Measurements from ENCODE around the gene CREB5.

CREB5 gene

GRCh38 chr7:28517206-28517605, 104.9 kb downstream of the CREB5 start:
- FAIRE-seq = no peak

- FAIRE-seq = no peak
Observed at GRCh38 chr7:28517606-28518005, 105.3 kb downstream of the CREB5 start.

- FAIRE-seq = no peak
Observed at GRCh38 chr7:28520074-28521015, 108.0 kb downstream of the CREB5 start.

DNA sequence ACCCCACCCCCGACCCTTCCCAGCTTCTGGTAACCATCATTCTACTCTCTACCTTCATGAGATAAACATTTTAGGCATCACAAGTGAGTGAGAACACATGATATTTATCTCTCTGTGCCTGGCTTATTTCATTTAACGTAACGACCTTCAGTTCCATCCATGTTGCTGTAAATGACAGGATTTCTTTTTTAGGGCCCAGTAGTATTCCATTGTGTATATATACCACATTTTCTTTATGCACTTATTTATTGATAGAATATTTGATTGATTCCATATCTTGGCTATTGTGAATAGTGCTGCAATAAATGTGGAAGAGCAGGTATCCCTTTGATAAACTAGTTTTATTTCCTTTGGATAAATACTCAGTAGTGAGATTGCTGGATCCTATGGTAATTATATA, 112.7 kb downstream of the CREB5 start:
- FAIRE-seq = no peak

DNA sequence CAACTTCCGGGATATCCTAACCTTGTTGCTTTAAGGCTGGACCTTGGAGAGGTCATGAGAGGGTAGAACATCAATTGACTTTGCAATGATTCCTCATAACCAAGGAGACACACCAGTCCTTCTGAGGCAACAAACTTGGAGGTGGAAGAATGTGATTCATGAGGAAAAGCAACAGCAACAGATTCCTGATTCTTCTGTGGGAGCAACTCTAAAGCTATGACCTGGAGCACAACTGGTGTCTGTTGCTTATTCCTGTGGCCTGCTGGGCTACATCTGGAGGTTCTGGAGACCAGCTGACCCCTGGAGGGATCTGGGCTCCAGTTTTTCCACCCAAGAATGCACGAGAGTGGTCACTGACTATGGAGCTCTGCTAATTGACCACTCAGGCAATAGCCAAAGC, 116.6 kb downstream of the CREB5 start:
- FAIRE-seq = no peak

DNA sequence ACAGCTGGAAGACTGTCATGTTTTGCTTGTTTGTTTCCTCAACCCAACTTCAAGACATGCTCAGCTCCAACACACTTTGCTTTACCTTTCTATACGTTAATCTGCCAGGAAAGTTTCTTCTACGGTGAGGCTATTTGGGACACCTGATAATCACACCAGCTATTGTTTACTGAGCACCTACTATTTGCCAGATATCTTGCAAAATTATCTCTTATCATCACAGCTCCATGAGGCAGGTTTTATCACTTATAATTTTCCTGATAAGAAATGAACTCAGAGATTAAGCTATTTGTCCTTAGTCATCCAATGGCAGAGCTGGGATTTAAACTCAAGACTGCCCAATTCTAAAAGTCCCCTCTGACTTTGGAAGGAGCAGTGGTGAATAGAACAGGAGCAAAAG, 117.4 kb downstream of the CREB5 start:
- FAIRE-seq = no peak

- FAIRE-seq = no peak
Observed at GRCh38 chr7:28530175-28530802, 118.0 kb downstream of the CREB5 start.

- FAIRE-seq = no peak
Observed at GRCh38 chr7:28530803-28531175, 118.5 kb downstream of the CREB5 start.

DNA sequence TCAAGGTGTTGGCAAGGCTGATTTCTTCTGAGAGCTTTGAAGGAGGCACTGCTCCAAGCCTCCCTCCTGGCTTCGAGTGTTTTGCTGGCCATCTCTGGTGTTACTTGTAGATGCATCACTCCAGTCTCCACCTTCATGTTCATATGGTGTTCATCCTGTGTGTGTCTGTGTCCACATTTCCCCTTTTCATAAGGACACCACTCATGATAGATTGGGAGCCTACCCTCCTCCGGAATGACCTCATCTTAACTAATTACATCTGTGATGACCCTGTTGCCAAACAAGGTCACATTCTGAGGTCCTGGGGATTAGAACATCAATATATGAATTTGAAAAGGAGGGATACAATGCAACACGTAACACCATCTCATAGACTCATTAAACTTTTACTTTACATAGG, 119.0 kb downstream of the CREB5 start:
- no peak for FAIRE-seq

GRCh38 chr7:28532181-28532580, 119.9 kb downstream of the CREB5 start:
- FAIRE-seq = no peak

GRCh38 chr7:28533267-28533666, 120.9 kb downstream of the CREB5 start:
- no peak for FAIRE-seq

DNA sequence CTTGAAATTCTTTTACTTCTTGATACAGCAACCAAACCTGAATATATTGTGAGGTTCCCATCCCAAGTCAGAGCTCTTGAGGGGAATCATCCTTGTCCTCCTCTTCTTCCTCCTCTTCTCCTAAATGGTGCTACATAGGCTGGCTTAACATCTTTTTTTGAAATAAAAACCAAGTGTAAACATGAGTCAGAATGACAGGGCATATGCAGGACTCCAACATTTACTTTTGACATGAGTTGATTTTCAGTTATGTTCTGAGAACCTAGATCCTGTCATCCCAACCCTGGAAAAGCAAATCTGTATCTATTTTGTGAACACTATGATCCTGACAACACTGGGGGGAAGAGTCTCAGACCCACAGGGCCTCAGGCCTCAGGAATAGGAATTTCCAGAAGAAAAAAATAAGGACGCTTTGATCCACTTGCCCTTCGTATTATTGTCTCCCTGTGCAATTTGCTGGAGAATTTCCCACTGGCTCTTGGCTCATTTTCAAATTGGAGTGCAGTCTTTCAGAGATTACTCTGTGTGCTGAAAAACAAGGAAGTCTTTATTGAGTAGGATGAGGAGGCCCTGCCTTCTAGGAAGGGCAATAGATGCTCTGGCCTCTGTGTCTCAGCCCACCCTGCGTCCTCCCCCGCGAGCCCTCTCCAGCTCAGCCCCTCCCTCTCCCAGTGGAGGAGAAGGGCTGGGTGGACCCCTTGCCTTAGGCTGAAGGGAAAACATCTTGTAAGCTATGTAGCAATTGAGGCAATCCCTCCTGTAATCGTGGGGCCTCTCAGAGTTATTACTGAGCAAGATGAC, 121.6 kb downstream of the CREB5 start:
- FAIRE-seq = no peak

- FAIRE-seq = no peak
Observed at GRCh38 chr7:28536259-28536658, 123.9 kb downstream of the CREB5 start.

DNA sequence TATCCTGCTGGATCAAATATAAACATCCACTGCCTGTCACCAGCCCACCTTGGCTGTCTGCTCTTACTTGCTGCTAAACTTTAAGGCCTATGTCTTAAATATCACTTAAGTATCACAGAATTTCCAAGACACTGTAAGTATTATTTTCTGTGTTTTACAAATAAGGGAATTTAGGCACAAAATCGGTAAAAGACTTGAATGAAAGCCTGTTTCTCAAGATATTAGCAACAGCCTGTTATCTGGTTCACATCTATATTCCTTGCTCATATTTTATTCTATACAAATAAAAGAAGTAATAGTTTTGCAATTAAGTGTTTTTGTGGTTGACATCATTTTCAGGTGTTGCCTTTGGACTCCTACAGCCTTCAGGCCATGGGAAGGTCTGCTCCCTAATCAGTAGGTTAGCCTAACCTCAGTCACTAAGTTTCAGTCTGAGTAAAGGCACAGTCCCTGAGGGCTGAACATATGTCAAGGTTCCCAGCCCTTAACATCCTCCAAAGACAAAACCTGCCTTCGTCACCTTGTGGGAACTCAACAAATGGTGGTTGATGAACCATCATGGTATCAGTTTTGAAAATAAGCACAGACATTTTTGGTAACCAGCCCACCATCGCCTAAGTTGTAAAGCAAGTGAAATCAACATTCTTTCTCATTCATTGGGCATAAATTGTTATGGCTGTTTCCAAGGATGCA, 127.1 kb downstream of the CREB5 start:
- FAIRE-seq = no peak

- FAIRE-seq = no peak
Observed at GRCh38 chr7:28542410-28542809, 130.1 kb downstream of the CREB5 start.

DNA sequence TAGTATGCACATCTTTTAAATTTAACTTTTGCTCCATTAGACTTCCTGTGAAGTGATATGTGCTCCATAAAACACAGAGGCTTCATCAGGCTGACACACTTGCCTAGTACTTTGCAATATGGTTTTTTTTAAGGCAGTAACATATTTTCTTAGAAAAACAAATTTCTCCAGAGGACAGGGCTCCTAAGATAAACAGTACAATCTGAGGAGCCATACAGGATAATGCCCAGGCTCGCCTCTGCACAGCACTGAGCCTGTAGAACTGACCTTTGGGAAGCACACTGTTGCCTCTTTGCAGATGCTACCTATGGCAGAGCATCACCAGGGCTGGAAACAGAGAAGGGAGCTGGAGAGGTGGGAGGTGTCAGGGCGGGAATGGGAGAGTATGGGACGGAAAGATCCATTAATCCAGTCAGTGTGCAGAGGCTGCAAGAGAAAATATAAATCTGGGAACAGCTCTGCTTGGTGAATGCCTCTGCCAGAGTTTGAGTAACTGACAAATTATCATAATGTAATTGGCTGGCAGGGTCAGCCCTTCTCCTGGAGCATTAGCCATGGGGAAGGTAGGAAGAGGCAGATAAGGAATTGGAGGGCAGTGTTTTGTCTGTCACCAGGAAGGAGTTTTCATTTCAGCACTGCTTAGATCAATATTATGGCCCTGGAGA, 132.3 kb downstream of the CREB5 start:
- no peak for FAIRE-seq

DNA sequence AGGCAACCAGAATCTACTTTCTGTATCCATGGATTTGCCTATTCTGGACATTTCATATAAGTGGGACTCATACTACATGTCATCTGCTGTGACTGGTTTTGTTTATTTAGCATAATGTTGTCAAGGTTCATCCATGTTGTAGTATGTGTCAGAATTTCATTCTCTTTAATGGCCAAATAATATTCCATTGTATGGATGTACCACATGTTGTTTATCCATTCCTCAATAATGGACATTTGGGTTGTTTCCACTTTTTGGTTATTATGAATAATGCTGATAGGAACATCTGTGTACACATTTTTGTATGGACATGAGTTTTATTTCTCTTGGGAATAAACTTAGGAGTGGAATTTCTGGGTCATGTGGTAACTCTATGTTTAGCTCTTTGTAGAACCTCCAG, 133.7 kb downstream of the CREB5 start:
- FAIRE-seq = no peak

DNA sequence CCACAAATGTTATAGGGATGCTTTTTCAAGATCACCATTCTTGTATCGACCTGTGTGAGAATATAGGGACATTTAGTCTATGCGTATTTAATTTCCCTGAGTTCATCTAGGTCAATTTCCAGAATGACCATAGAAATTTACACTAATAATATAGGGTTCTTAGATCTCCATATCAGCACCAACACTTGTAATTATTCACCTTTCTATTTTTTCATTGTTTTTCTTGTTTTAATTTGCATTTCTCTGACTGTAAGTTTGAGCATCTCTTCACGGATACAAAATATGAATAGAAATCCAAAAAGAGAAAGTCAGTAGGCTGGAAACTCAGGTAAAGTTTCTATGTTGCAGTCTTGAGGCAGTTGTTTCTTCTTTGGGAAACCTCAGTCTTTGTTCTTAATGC, 134.8 kb downstream of the CREB5 start:
- no peak for FAIRE-seq

DNA sequence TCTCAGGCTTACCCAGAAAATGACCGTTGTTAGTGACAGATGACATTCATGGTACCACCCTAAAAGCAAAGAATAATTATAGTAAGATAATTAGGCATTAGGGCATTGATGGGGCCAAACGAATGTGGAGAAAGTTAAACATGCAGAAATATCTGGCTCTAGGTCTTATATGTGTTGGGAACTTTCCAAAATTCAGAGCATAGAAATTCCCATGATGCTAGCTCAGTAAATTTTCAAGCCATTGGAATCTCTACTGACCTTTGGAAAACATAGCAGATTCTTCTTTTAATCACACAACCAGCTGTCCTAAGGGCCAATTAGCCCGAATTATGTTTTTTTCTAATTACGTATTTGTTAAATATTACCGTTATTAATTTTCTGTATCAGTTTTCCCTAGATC, 136.1 kb downstream of the CREB5 start:
- no peak for FAIRE-seq

DNA sequence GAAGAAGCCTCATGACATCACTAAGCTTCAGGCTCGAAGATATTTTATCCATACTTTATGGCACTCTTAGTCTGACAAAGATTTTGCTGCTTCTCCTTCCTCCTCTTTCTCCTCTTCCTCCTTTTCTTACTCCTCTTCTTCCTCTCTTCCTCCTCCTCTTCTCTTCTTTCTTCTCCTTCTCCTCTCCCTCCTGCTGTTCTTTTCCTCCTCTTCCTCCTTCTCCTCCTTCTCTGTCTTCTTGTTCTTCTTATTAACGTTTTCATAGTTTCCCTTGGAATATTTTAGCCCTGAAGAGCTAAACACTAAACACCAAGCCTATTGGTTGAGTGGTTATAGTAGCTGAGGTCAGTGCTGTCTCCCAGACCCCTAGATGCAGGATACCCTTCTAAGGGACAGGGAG, 137.7 kb downstream of the CREB5 start:
- no peak for FAIRE-seq

DNA sequence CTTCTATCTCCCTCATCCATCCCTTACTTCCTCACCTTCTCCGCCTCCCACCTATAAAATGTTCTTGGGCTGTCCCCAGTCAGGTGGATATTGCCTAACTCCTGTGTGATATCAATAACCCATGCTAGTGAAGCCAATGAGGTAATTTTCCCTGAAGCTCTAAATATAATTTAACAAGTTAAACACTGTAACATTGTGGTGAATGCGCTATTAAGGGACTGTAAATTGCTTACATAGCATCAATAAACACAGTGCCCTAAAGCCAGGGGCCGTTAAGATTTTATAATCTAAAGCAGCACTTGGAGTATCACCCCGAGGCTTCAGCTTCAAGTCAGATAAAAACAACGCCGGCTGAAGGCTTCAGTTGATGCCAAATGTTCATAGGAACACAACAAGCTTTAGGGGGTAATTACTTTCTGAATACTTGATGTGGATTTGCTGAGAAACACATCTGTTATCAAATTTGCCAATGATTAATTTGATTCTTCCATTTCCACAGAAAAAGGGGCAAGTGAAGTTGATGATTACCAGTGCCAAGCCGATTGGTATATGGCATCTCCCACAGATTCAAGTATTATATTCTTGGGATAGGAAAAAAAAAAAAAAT, 138.4 kb downstream of the CREB5 start:
- no peak for FAIRE-seq

DNA sequence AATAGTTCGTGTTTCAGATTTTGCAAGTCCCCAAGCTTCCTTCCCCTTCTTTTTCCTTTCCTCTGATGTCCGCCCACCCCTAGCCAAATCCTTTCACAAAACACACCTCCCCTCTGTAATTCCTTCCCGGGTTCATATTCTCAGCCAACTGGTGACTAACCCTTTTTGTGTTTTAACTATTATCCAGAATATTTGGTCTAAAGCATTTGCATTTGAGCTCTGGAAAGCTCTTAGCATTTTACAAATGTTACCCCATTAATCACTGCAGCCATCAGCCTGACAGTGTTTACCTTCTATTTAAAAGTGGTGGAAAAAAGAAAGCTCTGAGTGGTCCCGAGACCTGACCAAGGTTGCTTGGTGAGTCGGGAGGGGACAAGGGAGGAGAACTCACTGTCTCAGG, 139.0 kb downstream of the CREB5 start:
- no peak for FAIRE-seq

Data from TTC549 (cell line).